Vagina (tissue), 2 donors: Measurements from ENCODE around the gene QRICH1.

ENCODE experiments used
- POLR2A ChIP-seq, 2 donors: fragments of 450-650 bp; IDR thresholded peaks; one replicate each; pipeline ENCODE4 v1.6.1; 2017; ENCODE audit warnings: antibody characterized with exemption in 2 of 2, mild to moderate bottlenecking in 2 of 2, moderate library complexity in 2 of 2
- POLR2AphosphoS5 ChIP-seq, 2 donors: sonication (generic); formaldehyde crosslinking; IDR thresholded peaks; one replicate each; pipeline ENCODE4 v1.9.0; 2017; ENCODE audit warnings: antibody characterized with exemption in 2 of 2, mild to moderate bottlenecking in 2 of 2, low read depth in 1 of 2; ENCODE audit not compliant: insufficient read depth in 1 of 2

DNA sequence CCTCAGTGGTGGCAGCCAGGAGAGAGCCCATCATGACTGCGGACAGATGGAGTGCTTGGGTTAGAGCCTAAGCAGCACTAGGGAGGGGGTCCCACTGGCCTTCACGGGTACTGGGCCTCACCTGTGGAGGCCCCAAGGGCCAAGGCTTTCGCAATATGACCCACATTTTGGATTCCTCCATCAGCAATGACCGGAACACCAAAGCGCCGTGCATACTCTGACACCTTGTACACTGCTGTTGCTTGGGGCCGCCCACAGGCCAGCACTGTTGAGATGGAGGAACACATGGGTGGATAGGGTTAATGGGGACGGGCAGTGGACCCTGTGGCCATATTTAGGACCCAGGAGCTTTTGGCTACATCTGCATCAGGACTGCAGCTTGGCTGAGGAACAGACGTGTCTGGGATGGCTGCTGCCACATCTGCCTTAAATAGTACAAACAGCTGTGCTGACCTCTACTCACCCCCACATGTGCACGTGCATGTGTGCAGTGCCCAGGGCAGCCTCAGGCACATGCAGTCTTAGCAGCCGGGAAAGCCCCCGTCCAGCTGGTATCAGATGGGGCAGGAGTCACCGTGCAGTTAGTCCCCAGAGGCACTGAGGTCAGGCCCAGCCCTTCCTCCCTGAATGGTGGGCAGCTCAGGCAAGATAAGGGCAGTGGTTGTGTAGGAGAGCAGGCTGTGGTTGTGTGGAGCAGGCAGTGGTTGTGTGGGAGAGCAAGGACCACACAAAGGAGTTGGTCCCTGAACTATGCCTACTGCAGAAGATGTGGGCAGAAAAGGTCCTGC lies 68.7 kb downstream of the QRICH1 start:
- TF ChIP-seq POLR2A (IDR thresholded peaks at IDR 0.05): no peak
- TF ChIP-seq POLR2AphosphoS5 (IDR thresholded peaks at IDR 0.05; ENCODE audit: insufficient read depth in 1 of 2, low read depth in 1 of 2): no peak
